Measurements from ENCODE around the gene MAGED2.
"Not testable (repeated sequence)": the region's sequence is repeated elsewhere in the genome, so short reads cannot be mapped to it uniquely, and the experiment has no call there.

Gene MAGED2

DNA sequence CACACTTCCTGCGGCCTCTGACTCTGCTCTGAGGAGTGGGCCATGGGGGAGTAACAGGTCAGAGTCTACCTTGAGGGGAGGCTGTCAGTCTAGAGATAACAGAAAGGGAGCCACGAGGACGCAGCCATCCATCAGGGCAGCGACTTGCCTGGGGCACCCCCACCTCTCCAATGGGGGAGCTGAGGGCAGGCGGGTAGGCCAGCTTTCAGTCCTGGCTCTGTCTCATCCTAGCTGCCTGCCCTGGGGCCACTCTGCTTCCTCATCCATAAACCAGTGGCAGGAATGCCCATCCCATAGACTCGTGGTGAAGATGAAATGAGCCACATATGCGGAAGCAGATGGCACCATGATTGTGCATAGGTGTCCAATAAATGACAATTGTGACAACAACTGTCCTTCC lies 13.2 kb downstream of the MAGED2 start:
- no peak for DNase-seq

DNA sequence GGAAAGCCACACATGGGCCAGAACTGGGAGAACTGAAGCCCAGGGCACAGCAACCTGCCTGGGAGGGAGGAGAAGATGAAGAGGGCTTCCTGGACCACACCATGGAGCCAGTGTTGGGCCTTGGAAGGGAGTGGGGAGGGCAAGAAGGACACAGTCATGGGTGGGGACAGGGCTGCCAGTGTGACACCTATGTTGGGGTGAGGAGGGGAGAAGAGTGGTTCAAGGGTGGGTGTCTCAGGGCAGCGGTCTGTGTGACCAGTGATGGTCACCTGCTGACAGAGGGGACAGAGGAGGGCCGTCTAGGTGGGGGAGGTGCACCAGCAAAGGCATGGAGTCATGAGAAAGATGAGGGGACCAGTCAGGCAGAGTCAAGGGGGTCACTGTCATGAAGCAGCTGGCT lies 13.8 kb downstream of the MAGED2 start:
- no peak for DNase-seq

DNA sequence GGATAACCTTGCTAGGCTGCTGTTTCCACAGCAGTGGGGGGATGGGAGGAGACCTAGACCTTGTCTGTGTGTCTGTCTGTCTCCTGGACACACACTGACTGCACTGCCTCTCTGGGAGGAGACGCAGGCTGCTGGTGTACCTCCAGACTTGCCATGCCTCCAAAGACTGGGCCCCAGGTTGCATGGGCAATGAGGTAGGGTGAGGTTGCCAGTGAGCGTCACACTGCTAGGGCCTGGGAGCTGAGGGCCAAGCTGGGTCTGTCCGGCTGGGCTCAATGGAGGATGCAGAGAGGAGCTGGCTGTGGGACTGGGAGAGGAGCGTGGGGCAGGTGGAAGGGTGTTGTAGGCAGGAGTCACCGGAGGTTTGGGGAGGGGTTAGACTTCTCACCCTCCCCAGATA lies 16.6 kb downstream of the MAGED2 start:
- no peak for DNase-seq

DNA sequence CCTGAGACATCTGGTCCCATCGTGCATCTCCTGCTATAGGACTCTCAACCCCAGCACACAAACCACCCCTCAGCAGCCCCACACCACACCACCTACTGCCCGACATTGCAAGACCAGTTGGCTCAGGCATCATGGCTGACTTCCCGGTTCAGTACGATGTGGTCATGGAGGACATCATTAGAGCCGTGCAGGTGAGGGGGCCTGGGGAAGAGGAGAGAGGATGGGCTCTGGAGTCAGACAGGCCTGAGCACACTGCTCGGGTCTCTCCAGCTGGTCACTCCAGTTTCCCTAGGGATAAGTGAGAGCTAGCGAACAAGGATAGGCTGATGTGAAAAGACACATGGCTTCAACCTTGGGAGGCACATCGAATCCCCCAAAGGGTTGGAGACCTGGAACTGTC lies 17.2 kb downstream of the MAGED2 start:
- DNase-seq = no peak

DNA sequence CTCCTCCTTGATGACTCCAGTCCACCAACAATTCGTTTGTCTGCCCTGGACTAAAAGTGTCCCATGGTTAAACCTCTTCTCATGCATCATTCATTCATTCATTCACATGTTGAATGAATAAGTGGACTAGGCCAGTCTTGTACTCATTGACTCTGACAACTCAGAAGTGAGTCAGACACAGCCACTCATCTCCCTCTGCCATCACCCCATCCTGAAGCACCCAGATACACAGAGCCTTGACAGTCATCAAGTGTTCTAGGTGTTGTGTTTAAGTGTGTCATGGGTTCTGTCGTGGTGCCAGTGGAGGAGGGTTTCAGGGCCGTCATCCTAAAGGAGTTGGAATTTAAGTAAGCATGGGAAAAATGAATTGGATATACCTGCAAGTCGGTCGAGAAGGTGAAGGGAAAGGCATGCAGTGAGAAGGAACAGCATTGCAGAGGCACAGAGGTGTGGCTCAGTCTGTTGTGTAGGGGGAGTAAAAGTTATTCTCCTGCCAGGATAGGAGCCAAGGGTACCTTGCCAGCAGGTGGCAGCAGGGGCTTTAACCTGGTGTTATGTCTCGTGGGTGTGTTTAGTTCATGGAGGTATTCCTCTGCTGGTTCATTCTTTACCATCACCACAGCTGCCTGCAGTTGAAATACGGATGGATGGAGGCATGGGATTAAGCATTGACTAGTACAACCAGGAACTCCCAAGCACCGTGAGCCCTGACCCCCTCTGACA lies 18.3 kb downstream of the MAGED2 start:
- no peak for DNase-seq

DNA sequence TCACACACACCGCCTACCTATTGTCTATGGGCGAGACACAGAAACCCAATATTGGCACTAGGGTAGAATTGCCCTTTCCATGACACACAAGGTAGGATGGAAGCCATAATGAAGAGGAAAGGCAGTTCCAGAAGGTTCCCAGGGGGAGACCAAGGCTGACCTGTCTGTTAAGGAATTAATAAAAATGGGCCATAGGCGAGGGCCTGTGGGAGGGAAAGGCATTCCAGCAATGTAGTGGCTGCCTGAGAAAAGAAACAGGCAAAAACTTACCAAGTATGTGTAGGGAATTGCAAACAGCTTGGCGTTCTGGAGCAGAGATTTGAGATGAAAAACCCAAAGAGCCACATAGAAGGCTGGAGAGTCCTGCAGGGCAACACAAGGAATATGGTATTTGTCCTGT lies 19.1 kb downstream of the MAGED2 start:
- DNase-seq = no peak

DNA sequence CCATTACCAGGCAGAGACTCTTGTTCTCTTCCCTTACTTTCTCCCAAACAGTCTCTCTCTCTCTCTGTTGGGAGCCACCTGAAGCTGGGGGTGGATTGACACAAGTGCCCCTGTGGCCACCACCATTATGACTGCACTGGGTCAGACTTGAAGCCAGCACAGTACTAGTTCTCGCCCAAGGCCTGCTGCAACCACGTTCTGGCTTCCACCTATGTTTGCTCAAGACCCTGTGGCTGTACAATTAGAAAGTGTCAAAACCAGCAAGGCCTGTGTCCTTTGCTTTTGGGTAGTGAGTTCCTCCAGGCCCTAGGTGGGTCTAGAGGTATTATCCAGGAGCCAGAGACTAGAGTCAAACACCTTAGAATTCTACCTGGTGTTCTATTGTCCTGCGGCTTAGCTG lies 31.0 kb downstream of the MAGED2 start:
- no peak for DNase-seq

DNA sequence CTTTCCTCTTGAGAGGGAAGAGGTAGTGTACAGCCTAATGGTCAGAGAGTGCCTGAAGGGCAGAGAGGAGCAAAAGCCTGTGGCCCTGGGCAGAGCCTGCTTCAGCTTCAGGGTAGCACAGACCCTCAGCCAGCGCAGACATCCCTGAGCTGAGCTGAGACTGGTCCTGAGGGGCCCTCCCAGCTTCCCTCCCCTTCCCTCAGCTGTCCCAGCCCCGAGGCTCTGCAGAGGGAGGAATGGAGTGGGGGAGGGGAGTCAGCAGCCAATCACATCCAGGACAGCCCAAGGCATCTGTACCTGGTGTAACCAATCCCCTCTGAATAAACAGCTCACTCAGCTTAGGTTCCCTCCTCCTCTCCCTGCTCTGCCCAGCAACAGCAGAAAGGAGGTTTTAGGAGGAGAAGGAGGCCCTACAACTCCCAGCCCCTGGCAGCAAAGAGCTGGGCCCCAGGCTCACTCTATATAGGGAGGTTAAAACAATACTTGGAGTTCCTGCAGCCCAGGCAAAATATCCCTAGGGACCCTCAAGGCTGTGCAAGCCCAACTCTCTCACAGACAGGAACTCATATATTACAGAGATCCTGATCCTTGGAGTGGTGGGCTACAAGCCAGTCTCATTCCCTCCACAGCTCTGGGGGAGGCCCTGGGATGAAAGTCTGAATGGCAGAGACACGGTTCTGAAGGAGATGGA lies 33.8 kb downstream of the MAGED2 start:
- DNase-seq = not testable (repeated sequence)

DNA sequence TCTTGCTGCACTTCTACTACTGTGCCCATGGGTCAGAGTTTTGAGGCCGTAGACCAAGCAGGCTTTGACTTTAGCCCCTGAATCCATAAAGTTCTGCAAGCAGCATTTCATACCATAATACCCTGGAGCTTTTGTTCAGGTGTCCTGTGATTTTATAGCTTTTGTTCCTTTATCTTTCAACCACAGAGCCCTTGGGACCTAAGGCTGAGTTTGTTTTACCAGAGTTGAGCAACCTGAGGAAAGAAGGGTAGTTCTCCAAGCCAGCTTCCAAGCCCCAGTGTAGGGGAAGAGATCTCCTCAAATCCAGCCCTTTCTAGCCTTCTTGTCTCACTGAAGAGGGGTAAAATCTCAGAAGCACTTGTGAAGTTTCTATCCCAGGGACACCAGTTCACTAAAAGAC lies 35.1 kb downstream of the MAGED2 start:
- DNase-seq = no peak

DNA sequence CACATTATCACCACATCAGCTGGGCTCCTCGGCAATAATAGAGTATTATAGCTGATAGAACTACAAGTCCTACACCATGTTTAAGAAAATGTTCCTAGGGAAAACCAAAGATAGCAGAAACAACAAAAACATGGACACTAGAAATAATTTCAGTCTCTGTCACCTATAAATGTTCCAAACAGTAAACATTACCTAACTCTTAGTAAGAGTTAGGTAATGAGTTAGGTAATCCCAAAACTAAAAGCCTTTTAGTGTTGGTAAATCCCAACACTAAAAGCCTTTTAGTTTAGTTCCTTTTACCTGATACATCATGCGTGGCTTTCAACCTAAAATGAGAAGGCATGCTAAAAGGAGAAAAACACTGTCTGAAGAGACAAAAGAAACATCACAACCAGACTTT lies 35.5 kb downstream of the MAGED2 start:
- DNase-seq = no peak

DNA sequence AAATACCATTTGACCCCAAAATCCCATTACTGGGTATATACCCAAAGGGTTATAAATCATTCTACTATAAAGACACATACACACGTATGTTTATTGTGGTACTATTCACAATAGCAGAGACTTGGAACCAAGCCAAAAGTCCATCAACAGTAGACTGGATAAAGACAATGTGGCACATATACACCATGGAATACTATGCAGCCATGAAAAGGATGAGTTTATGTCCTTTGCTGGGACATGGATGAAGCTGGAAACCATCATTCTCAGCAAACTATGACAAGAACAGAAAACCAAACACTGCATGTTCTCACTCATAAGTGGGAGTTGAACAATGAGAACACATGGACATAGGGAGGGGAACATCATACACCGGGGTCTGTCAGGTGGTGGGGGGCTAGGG lies 40.2 kb downstream of the MAGED2 start:
- DNase-seq = not testable (repeated sequence)

DNA sequence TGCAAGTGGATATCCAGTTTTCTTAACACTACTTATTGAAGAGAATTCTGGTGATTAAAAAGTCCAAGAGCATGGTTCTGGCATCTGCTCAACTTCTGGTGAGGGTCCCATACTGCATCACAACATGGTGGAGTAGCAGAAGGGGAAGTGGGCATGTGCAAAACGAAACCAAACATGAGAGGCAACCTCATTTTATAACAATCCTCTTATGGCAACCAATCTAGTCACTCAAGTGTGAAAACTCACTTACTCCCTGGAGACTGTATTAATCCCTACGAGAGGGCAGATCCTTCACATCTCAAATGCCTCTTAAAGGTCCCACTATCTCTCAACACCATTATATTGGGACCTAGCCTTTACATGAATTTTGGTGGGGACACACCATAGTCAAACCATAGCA lies 57.7 kb downstream of the MAGED2 start:
- no peak for DNase-seq
